GM12873 (cell line): ENCODE results near the gene TMEM209.

Experiments
- TF ChIP-seq, protein P1 (sequence below): IDR thresholded peaks from 2 replicates; pipeline ENCODE4 v1.5.1; 2012; ENCODE audit warnings: low read depth, mild to moderate bottlenecking, moderate library complexity, low read length, control low read depth; ENCODE audit not compliant: insufficient read depth; ENCODE audit errors: missing control alignments

TMEM209 gene

DNA sequence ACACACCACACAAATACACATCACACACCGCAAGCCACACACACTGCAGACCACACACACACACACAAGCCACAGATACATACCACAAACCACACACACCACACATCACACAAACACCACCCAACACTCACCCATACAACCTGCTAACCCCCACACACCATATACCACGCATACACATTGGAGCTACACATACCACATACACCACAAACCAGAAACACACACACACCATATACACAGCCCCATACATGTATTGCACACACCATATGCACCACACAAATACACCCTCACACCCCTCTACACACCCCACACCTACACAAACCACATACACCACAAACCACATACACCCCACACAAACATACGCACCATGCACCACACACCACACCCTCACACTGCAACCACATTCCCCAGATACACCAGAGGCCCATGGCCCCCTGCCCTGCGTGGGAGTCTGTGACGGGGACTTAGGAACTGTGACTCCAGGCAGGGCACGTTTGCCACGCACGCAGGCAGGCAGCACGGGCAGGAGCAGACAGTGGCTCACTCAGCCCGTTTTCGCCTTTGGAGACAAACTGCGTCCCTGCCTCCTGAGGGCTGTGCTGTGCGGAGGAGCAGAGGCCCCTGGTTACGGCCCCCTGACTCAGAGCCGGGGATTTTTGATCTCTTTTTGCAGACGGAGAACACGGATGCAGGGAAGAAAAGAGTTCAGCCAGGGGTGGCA lies 52.6 kb downstream of the TMEM209 start:
- TF ChIP-seq, protein P1, sequence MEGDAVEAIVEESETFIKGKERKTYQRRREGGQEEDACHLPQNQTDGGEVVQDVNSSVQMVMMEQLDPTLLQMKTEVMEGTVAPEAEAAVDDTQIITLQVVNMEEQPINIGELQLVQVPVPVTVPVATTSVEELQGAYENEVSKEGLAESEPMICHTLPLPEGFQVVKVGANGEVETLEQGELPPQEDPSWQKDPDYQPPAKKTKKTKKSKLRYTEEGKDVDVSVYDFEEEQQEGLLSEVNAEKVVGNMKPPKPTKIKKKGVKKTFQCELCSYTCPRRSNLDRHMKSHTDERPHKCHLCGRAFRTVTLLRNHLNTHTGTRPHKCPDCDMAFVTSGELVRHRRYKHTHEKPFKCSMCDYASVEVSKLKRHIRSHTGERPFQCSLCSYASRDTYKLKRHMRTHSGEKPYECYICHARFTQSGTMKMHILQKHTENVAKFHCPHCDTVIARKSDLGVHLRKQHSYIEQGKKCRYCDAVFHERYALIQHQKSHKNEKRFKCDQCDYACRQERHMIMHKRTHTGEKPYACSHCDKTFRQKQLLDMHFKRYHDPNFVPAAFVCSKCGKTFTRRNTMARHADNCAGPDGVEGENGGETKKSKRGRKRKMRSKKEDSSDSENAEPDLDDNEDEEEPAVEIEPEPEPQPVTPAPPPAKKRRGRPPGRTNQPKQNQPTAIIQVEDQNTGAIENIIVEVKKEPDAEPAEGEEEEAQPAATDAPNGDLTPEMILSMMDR, result no peak

DNA sequence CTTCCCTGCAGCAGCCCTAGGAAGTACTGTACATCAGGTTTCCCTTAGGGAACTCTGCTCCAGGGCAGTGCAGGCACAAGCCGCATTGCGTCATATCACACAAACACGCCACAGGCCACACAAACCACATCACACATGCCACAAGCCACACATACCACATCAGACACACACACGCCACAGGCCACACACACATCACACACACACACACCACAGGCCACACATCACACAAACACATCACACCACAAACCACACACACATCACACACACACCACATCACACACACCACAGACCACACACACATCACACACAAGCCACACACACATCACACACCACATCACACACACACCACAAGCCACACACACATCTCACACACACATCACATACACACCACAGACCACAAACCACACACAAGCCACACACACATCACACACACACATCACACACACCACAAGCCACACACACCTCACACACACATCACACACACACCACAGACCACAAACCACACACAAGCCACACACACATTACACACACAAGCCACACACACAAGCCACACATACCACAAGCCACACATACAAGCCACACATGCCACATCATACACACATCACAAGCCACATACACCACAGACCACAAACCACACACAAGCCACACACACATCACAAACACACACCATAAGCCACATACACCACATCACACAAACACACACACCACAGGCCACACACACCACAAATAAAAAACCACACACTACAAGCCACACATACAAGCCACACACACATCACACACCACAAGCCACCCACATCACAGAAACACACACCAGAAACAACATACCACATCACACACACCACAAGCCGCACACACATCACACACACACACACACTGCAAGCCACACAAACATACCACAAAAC lies 53.4 kb downstream of the TMEM209 start:
- TF ChIP-seq, protein P1, result no peak

DNA sequence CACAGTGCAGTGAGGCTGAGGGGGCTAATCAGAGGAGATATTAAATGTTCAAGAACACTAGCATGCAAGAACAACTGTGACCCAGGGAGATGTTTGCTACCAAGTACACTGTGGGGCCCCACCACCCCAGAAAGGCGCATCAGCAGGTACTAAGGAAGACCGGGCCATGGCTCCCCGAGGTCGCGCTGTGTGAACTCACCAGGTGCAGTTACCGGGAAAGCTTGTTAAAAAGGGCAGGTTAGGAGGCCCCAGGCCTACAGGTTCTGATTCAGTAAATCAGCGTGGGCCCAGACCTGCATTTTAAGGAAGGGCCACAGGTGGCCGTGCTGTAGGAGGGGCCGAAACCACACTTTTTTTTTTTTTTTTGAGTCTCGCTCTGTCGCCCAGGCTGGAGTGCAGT lies 54.6 kb downstream of the TMEM209 start:
- TF ChIP-seq, protein P1, result no peak

DNA sequence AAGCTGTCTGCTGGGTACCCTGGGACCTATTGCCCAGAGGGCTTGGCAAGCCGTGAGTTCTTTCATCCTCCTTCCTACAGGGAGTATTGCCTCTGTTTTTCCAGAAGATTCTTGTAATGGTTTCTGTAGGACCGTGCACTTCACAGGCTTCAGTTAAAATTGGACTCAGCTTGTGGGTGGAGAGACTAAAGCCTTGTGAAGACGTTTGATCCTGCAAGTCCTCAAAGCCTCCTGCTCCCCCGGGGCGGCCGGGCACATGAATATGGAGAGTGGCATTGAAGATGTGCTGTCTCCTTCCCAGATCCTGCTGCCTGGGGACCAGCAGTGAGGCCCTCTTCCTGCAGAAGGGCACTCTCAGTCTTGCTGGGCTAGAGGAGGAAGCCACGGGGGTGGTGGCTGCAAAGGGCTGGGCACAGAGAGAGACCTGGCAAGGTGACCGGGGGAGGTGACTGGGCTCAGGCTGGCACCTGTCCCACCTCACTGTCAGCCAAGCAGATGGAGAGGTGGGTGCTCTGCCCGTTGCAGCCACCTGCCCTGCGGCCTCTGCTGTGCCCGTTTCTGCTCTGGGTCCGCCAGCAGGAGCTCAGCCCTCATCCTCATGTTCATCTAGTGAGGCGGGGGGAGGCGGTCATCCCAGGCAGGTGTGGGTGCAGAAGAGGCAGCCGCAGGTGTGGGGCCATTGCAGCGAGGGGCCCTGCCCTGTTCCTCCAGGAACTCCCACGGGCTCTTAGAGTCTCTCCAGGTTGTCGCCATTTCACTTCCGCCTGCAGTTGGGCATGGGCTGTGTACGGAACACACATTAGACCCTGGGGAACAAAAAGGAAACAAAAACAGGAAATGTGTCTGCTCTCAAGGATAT lies 55.7 kb downstream of the TMEM209 start:
- TF ChIP-seq, protein P1, result no peak

DNA sequence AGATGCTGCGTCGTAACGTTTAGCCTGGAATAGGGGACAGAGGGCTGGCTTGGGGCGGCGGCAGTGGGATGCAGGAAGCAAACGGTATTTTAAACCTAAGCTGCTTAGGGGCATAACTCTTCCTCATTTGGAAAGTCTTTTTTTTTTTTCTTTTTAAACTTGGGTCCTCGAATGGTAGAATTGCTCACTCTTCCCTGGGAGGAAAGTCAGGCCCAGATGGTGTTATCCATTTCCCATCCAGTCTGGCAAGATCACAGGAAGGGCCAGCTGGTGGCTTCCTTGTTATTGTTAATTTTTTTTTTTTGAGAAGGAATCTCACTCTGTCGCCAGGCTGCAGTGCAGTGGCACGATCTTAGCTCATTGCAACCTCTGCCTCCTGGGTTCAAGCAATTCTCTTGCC lies 56.6 kb downstream of the TMEM209 start:
- TF ChIP-seq, protein P1, result no peak

DNA sequence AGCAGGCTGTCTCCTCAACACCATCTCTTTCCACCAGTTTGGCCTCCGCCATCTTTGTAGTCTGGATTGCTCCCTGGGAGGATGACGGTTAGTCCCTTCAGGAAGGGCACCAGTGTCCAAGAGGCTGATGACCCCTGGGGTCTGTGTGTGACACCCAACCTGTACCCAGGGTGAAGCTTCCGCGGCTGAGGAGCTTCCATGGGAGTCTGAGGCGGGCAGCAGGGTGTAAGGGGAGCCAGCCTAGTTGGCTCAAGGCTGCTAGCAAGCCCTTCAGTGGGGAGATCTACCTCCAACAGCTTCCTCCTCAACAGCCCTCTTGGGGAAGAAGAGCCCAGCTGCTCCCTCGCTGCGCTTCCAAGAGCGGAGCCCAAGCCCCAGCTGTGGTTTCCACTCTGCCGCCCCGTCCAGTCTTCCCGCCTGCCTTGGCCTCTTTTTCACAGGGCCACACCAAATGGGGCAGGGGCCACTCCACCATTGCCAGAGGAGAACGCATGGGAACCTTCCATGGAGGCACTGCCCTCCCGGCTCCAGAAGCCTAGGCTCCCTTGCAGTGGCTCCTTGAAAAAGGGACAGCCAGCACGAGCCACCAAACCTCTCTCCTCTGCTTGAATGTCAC lies 57.4 kb downstream of the TMEM209 start:
- TF ChIP-seq, protein P1, result no peak
